Right renal cortex interstitium (tissue), 3 donors: ENCODE results near the gene F12. TPM values are rescaled to one million over a fixed set of nuclear protein-coding genes. Genes with fewer than 3 reads are reported as not detected.
A peak's percentile ranks its signal among the peaks of the same experiment; 100 is the strongest.
"Not testable (repeated sequence)": the region's sequence is repeated elsewhere in the genome, so short reads cannot be mapped to it uniquely, and the experiment has no call there.

Source experiments
- DNase-seq, 3 donors: peaks; one replicate each; pipeline ENCODE4 v3.0.0-alpha.2; 2013; ENCODE audit warnings: low read depth in 3 of 3, low spot score in 2 of 3
- polyA plus RNA-seq, 3 donors: library from polyadenylated mRNA; unstranded; fragments of 120-200 nt; gene quantifications; one replicate each; pipeline ENCODE4 v1.2.1, GENCODE V29; 2013; ENCODE audit not compliant: insufficient read length in 3 of 3

The F12 gene
- polyA plus RNA-seq, 3 donors: 3.5 to 6.4 (median 4.6) TPM

DNA sequence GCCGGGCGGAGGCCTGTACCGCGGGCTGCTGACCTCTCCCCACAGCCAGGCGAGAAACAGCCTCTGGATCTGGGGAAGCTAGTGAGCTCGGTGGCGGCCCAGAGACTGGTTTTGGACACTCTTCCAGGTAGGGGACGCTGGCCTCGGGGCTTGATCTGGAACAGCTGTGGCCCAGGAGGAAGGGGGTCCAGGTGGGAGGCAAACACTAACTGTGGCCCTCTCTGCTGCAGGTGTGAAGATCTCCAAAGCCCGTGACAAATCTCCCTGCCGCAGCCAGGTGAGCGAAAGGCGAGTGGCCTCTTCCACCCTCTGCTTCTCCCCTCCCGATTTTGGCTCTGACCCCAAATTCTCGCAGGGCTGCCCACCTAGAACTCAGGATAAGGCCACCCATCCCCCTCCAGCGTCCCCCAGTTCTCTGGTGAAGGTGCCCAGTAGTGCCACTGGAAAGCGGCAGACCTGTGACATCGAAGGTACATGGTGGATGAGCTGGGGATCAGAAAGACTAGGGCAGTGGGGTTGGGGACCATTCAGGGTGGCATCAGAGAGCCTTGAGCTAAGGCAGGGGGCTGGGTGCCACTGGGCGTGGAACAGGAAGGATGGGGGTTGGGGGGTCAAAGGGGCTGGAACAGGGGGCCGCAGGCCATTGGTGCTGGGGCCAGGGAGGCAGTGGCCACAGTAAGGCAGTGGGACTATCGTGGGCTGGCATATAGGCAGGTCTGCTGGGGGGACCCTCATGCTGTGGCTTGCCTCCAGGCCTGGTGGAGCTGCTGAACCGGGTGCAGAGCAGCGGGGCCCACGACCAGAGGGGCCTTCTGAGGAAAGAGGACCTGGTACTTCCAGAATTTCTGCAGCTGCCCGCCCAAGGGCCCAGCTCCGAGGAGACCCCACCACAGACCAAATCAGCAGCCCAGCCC lies 38.0 kb downstream of the F12 start:
- DNase-seq: no peak

DNA sequence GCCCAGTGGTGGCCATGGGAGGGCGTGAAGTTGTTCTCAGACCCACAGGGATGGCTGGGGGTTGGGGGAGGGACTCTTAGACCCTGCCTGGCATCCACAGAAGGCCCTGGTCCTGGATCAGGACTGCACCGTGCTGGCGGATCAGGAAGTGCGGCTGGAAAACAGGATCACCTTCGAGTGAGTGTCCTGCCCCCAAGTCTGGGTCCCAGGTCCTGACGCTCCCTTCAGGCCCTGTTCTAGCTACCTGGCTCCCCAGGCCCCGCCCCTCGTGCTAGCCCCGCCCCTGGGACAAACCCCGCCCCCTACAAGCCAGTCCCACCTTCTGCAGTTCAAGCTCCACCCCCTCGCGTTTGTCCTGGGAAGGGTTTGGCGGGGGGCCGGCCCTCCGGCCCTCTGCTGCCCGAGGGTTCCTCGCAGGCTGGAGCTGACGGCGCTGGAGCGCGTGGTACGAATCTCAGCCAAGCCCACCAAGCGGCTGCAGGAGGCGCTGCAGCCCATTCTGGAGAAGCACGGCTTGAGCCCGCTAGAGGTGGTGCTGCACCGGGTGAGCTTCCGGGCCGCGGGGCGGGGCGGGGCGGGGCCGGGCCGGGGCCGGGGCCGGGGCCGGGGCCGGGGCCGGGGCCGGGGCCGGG lies 38.8 kb downstream of the F12 start:
- peak; percentile 54 to 72 (median 67) for DNase-seq

DNA sequence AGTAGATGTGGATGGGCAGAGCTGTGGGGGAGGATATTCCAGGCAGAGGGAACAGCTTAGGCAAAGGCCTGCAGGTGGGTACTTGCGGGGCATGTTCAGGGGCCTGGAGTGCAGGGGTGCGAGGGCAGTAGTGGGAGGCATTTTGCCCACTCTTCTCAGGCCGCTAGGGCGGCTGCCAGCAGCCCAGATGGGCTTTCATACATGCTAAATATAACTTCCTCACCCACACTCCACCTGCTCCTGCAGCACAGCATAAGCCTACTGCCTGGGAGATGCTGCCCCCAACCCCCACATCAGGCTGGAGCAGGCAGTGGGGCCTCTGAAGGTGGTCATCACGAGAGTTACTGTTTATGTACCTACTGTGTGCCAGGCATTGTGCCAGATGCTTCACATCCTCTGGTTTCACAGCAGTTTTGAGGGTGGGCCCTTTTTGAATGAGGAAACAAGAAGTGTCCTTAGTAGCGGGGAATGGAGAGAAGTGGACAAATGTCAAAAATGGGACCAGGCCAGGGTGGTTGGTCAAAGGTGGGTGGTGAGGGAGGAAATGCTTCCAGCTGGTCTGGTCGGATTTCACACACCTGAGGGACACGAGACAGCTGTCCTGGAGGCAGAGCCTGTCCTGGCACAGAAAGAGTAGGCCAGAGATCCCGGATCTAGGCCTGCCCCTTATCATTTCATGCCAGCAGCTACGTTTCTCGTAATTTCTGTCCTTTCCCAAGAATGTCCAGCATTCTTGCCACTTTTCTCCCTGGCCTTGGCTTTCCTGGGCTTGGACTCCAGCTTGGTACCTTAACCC lies 39.5 kb downstream of the F12 start:
- no peak for DNase-seq

DNA sequence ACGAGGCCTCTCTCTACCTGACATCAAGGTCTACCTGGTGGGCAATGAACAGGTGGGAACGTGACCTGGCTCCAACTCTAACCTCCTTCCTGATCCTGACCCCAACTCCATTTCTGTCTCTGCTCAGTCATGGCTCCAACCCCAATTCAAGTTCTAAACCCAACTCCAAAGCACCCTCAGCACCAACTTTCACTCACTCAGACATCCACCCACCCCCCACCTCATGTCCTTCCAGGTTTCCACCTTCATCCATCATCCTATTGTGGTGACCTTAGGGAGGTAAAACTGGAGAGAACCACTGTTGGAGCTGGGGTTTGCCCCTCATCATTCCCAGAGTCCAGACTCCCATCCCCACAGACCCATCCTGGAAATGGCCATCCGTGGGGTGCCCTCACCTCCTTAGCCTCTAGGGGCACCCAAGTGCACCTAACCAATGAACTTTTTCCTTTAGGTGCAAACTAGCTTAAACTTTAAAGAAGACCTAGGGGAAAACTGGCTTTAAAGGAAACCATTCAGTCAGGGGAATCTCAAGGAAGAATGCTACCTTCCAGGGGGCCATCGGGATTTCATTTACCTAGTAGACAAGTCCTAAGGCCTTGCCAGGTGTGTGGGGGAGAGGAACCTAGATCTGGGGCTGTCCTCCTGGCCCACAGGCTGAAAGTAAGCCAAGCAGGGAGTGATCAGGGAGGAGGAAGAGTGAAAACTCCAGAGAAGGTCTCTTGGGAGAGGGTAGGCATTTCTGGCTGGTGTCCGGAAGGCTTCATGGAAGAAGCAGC lies 40.3 kb downstream of the F12 start:
- no peak for DNase-seq

DNA sequence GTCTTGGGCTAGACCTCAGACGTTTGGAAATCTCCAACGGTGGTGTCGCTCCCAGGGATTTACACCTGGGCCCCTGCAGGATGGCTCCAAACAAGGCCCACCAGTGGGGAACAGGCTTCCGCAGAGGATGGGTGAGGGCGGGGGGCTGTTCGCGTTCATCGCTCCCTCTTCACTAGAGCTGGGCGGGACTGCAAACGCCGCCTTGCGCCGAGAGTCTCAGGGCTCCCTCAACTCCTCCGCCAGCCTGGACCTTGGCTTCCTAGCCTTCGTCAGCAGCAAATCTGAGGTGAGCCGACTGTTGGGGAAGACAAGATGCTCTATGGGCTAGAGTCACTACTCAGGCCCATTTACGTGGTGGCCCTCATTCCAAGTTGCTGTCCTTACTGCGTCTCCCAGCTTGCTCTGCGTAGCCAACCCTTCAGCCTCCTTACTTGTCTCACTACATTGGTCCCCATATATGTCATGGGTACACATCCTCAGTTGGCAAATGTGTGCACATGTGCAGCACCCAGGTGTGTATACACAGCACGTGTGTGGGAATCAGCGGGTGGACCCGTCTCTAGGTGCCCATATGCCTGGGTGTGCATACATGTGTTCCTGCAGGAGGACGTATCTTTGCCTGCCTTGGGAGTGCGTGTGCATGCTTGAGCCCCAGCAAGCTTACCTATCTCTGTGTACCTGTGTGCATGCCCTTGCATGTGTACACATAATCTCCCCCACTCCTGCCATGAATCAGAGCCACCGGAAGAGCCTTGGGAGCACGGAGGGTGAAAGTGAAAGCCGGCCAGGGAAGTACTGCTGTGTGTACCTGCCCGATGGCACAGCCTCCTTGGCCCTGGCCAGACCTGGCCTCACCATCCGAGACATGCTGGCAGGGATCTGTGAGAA lies 41.1 kb downstream of the F12 start:
- no peak for DNase-seq

DNA sequence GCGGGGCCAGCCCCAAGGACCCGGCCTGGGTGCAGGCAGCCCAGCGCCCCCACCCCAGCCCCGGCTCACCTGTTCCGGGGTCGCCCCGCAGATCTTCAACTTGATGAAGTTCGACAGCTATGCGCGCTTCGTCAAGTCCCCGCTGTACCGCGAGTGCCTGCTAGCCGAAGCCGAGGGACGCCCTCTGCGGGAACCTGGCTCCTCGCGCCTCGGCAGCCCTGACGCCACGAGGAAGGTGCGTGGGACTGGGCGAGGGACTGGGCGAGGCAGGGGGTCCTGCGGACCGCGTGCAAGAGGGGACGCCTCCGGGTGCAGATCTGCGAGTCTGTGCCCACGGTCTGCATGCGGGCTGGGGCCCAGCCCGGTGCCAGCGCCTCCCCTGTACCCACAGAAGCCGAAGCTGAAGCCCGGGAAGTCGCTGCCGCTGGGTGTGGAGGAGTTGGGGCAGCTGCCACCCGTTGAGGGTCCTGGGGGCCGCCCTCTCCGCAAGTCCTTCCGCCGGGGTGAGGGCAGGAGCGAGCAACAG lies 42.0 kb downstream of the F12 start:
- DNase-seq: no peak

DNA sequence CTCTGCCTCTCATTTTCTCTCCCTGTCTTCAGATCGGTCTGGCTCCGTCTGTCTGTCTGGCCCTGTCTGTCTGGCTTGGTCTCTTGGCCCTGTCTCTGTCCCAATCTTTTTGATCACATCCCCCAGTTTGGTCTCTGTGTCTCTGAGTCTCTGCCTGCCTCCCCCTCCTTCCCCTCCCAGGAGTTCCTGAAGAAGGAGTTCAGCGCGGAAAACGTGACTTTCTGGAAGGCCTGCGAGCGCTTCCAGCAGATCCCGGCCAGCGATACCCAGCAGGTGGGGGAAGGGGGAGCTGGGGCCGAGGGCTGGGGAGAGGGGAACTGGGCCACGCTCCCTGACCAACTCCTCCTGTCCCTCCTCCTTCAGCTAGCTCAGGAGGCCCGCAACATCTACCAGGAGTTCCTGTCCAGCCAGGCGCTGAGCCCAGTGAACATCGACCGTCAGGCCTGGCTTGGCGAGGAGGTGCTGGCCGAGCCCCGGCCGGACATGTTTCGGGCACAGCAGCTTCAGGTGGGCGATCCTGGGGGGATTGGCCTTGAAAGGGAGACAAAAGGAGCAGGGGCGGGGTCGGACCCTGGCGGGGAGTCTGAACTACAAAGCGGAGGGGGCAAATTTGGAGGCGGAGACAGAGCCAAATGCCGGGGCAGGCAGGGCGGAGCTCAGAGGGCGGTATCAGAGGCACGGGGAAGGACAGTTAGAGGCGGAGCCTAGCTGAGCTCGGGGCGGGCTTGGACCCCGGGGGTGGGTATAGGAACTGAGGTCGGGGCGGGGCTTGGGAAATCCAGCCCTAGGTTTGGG lies 42.6 kb downstream of the F12 start:
- DNase-seq: peak; percentile 76 to 82 (median 77)

DNA sequence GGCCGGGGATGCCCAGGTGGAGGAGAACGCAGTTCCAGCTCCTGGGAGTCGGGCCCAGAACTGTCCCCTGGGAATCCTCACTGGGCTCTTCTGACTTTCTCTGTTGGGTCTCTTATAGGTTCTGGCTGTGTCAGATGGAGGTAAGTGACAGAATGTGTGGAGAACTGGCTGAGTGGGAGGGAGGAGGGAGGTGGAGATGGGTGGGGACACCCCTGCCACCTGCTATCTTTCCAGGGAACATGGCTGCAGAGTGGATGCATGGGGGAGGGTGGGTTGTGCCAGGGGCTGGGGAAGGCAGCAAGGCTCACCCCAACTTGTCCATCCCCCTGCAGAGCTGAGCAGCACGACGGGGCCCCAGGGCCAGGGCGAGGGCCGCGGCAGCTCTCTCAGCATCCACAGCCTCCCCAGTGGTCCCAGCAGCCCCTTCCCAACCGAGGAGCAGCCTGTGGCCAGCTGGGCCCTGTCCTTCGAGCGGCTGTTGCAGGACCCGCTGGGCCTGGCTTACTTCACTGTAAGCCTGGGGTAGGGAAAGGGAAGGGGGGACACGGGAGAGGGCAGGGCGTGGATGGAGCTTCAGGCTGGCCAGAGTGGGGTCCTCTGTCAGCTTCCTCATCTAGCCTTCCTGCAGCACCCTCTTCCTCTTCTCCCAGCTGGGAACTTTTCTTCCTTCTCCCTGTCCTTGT lies 43.4 kb downstream of the F12 start:
- no peak for DNase-seq

DNA sequence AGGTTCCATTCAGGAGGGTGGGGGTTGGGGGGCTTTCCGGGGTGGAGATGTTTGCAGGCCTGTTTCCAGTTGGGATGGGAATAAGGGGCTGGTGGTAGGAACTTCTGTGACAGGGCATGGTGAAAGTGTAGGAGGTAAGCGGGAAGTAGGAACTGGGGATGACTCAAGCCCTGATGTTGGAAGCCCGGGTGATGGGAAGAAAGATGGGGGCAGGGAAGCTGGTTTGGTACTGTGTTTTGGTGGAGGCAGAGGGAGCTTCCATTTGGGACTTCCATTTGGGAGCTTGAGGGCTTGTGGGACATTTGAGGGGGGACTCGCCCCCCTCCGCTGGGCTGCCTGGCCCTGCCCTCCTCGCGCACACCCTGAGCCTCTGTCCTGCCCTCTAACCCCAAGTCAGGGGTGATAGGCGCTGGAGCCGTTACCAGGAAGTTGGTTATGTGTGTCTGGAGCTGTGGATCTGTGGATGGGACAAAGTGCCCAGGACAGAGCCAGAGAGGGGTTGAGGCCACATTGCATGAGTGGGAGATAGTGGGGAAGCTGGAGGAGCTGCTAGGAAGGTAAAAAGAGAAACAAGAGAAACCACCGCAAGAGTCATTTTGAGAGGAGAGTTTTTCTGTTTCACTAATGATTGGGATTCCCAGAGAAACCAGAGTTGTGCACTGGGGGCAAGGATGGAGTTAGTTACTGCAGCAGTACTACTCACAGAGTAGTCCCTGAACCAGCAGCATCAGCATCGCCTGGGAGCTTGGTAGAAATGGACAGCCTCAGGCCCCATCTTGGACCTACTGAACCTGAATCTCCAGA lies 45.0 kb downstream of the F12 start:
- no peak for DNase-seq

DNA sequence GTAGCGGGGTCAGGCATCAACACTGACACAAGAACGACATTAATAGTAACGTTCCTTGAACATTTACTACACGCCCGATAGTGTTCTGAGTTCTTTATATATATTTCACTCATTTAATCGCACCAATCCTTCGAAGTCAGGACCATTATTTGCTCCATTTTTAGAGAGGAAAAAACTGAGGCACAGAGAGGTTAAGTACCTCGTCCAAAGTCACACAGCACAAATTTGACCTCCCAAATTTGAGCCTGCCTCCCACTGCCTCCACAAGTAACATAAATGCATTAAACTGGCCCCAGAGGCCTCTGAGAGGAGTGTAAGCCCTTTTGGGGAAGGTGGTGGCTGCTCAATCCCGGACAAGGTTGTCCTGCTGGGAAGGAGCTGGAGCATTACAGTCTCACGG lies 45.8 kb downstream of the F12 start:
- DNase-seq: no peak

DNA sequence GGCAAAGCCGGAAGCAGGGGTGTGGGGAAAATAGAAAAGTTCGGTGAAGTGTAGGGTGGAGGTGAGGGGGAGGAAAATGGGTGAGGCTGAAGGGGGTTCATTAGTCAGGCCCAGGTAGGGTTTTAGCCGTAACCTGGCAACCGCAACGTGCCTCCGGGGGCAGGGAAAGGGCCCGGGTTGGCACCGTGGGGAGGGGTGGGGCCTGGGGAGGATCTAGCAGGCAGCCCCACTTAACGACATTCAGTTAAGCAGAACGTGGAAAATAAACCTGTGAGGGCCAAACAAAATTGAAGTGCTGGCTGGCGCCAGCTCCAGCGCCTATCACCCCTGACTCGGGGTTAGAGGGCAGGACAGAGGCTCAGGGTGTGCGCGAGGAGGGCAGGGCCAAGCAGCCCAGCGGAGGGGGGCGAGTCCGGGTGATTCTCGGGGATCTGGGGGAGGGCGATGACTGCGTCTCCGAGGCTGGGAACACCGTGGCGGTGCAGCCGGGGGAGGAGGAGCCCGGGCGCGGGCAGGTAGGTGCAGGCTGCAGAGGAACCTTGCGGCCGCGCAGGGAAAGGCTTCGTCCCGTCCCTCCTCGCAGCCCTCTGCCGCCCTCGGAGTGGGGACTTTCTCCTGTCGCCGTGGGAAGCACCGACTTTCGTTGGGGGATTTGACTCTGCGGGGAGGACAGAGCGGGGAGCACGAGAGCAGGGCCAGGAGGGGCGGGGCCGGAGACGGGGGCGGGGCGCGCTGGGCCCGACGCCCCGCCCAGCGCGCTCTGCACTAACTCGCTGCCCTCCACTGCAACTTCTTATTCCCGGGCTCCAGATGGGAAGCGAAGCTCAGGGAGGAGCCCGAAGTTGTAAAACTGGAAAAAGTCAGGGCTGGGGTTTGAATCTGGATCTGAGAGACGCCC lies 46.5 kb downstream of the F12 start:
- DNase-seq: peak in 2 of 3 donors; percentile 34 to 54

DNA sequence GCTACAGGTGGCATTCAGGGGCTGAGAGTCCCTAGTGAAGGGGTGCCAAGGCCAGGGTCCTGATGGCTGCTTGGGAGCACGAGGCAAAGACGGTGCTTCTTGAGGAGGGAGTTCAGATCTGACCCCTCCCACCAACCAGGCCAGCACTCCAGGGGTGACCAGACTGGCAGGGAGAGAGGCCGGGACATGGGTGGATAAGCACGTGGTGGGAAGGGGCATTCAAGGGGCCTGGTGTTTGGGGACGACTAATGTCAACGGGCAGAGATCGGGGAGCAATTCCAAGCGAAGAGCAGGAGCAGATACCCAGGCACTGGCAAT lies 47.1 kb downstream of the F12 start:
- DNase-seq: no peak

DNA sequence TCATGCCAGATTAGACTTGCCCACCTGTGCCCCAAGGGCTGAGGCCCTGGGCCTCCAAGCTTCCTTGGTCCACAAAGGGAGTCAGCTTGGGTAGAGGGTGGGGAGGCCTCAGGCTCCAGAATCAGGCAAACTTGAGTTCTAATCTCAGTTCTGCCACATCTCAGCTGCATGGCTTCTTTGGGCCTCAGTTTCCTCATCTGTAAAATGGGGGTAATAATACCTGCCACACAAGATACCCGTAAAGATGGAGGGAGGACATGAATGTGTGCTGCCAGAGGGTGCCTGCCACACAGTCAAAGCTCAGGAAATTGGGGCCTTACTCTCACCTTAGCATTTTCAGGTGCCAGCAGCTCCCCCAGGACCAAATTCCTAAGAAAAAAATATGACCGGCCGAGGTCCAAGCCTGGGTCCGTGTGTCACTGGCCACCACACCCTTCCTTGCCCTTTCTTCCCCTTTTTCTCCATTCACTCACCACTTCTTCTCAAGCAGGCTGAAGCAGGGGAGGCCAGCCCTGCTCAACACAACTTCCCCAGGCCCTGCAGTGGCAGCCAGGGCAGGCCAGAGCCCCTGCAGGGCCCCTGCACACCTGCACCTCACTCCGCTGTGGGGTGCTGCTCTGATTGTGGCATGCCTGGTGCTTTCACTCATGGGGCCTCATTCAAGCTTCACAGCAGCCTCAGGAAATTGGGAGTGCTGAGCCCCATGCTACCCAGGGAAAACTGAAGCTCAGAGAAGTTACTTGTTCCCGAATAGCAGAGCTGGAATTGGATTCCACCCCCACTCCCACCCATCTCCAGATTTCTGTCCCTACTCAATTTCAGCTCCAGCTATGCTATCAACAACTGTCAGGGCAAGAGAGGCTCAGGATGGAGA lies 47.7 kb downstream of the F12 start:
- no peak for DNase-seq

DNA sequence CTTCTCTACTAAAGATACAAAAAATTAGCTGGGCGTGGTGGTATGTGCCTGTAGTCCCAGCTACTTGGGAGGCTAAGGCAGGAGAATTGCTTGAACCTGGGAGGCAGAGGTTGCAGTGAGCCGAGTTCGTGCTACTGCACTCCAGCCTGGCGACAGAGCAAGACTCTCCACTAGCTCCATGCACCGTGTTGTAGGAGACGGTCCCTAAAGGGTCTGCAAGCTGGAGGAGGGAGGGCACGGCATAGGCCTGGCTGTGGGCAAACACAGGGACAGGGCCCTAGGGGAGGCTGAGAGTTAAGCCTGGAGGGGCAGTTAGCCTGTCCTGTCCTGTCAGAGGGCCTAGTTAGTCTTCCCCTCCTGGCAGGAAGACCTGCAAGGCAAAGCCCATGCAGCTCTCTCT lies 48.6 kb downstream of the F12 start:
- DNase-seq: not testable (repeated sequence)

DNA sequence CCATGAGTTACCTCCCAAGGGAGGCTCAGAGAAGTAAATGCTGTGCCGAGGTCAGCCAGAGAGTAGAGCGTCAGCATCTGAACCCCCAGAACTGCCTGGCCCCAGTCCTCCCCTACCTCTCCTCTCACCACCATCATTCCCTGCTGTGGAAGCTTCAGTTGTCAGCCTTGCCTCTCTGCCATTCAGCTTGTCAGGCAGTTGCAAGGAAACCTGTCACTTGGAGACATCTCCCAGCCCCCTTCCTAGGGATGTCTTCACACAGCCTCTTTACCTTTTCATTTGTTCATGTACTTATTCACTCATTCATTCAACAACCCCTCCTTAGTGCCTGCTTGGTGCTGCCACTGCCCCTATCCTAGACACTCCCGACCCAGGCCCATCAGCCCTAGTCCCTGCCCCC lies 49.5 kb downstream of the F12 start:
- no peak for DNase-seq
